HepG2 (cell line): ENCODE results near the gene RAB42. TPM values are rescaled to one million over a fixed set of nuclear protein-coding genes. Genes with fewer than 3 reads are reported as not detected.

Source experiments
- ARID4A ChIP-seq: sonication (generic); formaldehyde crosslinking; IDR thresholded peaks from 2 replicates; pipeline ENCODE4 v1.5.0; 2020; ENCODE audit warnings: mild to moderate bottlenecking, missing genetic modification reagents, borderline replicate concordance
- GFI1 ChIP-seq: sonication (generic); formaldehyde crosslinking; IDR thresholded peaks from 2 replicates; pipeline ENCODE4 v1.5.0; 2020; ENCODE audit warnings: missing genetic modification reagents, mild to moderate bottlenecking, borderline replicate concordance
- ISX ChIP-seq: sonication (generic); formaldehyde crosslinking; conservative IDR thresholded peaks from 2 replicates; pipeline ENCODE4 v1.5.0; 2020; ENCODE audit warnings: missing genetic modification reagents
- MAF1 ChIP-seq: sonication (generic); formaldehyde crosslinking; IDR thresholded peaks from 2 replicates; pipeline ENCODE4 v1.5.0; 2020; ENCODE audit warnings: missing genetic modification reagents, borderline replicate concordance
- NBN ChIP-seq: fragments of 450-650 bp; conservative IDR thresholded peaks from 2 replicates; pipeline ENCODE4 v1.6.1; 2017
- NFE2L1 ChIP-seq: sonication (generic); formaldehyde crosslinking; IDR thresholded peaks from 2 replicates; pipeline ENCODE4 v1.4.0; 2020; ENCODE audit warnings: missing genetic modification reagents, mild to moderate bottlenecking, borderline replicate concordance
- SCMH1 ChIP-seq: sonication (generic); formaldehyde crosslinking; IDR thresholded peaks from 2 replicates; pipeline ENCODE4 v1.9.0; 2021; ENCODE audit warnings: missing genetic modification reagents, mild to moderate bottlenecking, borderline replicate concordance
- SMYD3 ChIP-seq: sonication (generic); formaldehyde crosslinking; IDR thresholded peaks from 2 replicates; pipeline ENCODE4 v1.8.1; 2023; ENCODE audit warnings: mild to moderate bottlenecking, missing genetic modification reagents
- STAT6 ChIP-seq: sonication (generic); formaldehyde crosslinking; IDR thresholded peaks from 2 replicates; pipeline ENCODE4 v1.4.0; 2020; ENCODE audit warnings: missing genetic modification reagents, mild to moderate bottlenecking, borderline replicate concordance
- TFAP4 ChIP-seq: sonication (generic); IDR thresholded peaks from 2 replicates; pipeline ENCODE4 v1.6.1; 2016; ENCODE audit warnings: low read depth, borderline replicate concordance
- ZBTB26 ChIP-seq: IDR thresholded peaks from 2 replicates; pipeline ENCODE4 v1.6.1; 2016; ENCODE audit warnings: missing compliant biosample characterization, missing genetic modification reagents, borderline replicate concordance
- ZBTB7A ChIP-seq: sonication (generic); formaldehyde crosslinking; IDR thresholded peaks from 2 replicates; pipeline ENCODE4 v1.8.0; 2022; ENCODE audit warnings: mild to moderate bottlenecking, missing genetic modification reagents
- ZNF12 ChIP-seq: sonication (generic); formaldehyde crosslinking; IDR thresholded peaks from 2 replicates; pipeline ENCODE4 v1.5.0; 2020; ENCODE audit warnings: missing genetic modification reagents
- ZNF282 ChIP-seq: fragments of 450-650 bp; IDR thresholded peaks from 2 replicates; pipeline ENCODE4 v1.6.1; 2018; ENCODE audit not compliant: partially characterized antibody
- ZNF383 ChIP-seq: sonication (generic); formaldehyde crosslinking; IDR thresholded peaks from 2 replicates; pipeline ENCODE4 v1.4.0; 2020; ENCODE audit warnings: missing genetic modification reagents, mild to moderate bottlenecking, borderline replicate concordance
- ZNF503 ChIP-seq: sonication (generic); formaldehyde crosslinking; IDR thresholded peaks from 2 replicates; pipeline ENCODE4 v1.4.0; 2020; ENCODE audit warnings: missing genetic modification reagents
- ZNF563 ChIP-seq: sonication (generic); formaldehyde crosslinking; IDR thresholded peaks from 2 replicates; pipeline ENCODE4 v1.8.0; 2022; ENCODE audit warnings: mild to moderate bottlenecking, moderate library complexity, missing genetic modification reagents
- ZNF703 ChIP-seq: sonication (generic); formaldehyde crosslinking; IDR thresholded peaks from 2 replicates; pipeline ENCODE4 v1.5.1; 2020; ENCODE audit warnings: missing genetic modification reagents, mild to moderate bottlenecking, moderate library complexity, borderline replicate concordance
- polyA plus RNA-seq, 8 experiments: library from polyadenylated mRNA; depleted of rRNA in 3 of 8; stranded (reverse) in 7 of 8; unstranded in 1 of 8; fragments of >200 nt; fragmentation: Illumina TruSeq in 4 of 8; extraction: Trizol in 4 of 8; gene quantifications; 2 replicates each; pipeline versions ENCODE4 v1.2.1 to v1.2.3, GENCODE V29; 2011 to 2016; ENCODE audit warnings: low read depth in 4 of 8, missing spikeins in 1 of 8, mixed read lengths in 1 of 8; ENCODE audit not compliant: insufficient read depth in 1 of 8
- total RNA-seq, 5 experiments: library from RNA; depleted of rRNA; stranded (reverse); fragments of >200 nt; fragmentation: Illumina TruSeq; extraction: Trizol; gene quantifications; 2 replicates each; pipeline ENCODE4 v1.2.3, GENCODE V29; 2016; ENCODE audit warnings: low read depth in 1 of 5

RAB42 gene
- total and polyA plus RNA-seq, 2 of the 13 experiments (the other 11 are each of a cell fraction or from before 2014, with no cell fraction given): 10.4 to 166 TPM

- TF ChIP-seq GFI1 (peak; percentile 87), ZBTB7A (CRISPR knock-in tag) (no peak), ZNF703 (no peak), ARID4A (CRISPR knock-in tag) (peak; percentile 94), ZNF563 (CRISPR knock-in tag) (peak; percentile 65; the same call in 1 of the 2 replicates), ZNF503 (CRISPR knock-in tag) (no peak), TFAP4 (no peak; the same call in 1 of the 2 replicates), NBN (no peak), ZNF383 (CRISPR knock-in tag) (no peak), STAT6 (peak; percentile 82; the same call in 1 of the 2 replicates), ZBTB26 (CRISPR knock-in tag) (peak; percentile 11; the same call in 1 of the 2 replicates), ZNF12 (CRISPR knock-in tag) (no peak; the same call in 1 of the 2 replicates), ZNF282 (no peak), NFE2L1 (CRISPR knock-in tag) (no peak; the same call in 1 of the 2 replicates), MAF1 (peak; percentile 48; the same call in 1 of the 2 replicates), ISX (CRISPR knock-in tag) (0 out of 2 replicates have a peak, but pooled peaks have one; percentile 67), SCMH1 (CRISPR knock-in tag) (no peak), SMYD3 (CRISPR knock-in tag) (peak; percentile 98)
Measured at GRCh38 chr1:28581531-28582247, 10.4 kb upstream of the RAB42 start (continued).
